Measurements from ENCODE around the gene KRTAP10-1. TPM values are rescaled to one million over a fixed set of nuclear protein-coding genes. Genes with fewer than 3 reads are reported as not detected.
A peak's percentile ranks its signal among the peaks of the same experiment; 100 is the strongest.

The KRTAP10-1 gene
- total and polyA plus RNA-seq, 9 of the 15 experiments (the other 6 are each of a cell fraction or from before 2014, with no cell fraction given): not detected

GRCh38 chr21:44510508-44511218 is 29.3 kb downstream of the KRTAP10-1 start (continued):
- TF ChIP-seq, protein P1, sequence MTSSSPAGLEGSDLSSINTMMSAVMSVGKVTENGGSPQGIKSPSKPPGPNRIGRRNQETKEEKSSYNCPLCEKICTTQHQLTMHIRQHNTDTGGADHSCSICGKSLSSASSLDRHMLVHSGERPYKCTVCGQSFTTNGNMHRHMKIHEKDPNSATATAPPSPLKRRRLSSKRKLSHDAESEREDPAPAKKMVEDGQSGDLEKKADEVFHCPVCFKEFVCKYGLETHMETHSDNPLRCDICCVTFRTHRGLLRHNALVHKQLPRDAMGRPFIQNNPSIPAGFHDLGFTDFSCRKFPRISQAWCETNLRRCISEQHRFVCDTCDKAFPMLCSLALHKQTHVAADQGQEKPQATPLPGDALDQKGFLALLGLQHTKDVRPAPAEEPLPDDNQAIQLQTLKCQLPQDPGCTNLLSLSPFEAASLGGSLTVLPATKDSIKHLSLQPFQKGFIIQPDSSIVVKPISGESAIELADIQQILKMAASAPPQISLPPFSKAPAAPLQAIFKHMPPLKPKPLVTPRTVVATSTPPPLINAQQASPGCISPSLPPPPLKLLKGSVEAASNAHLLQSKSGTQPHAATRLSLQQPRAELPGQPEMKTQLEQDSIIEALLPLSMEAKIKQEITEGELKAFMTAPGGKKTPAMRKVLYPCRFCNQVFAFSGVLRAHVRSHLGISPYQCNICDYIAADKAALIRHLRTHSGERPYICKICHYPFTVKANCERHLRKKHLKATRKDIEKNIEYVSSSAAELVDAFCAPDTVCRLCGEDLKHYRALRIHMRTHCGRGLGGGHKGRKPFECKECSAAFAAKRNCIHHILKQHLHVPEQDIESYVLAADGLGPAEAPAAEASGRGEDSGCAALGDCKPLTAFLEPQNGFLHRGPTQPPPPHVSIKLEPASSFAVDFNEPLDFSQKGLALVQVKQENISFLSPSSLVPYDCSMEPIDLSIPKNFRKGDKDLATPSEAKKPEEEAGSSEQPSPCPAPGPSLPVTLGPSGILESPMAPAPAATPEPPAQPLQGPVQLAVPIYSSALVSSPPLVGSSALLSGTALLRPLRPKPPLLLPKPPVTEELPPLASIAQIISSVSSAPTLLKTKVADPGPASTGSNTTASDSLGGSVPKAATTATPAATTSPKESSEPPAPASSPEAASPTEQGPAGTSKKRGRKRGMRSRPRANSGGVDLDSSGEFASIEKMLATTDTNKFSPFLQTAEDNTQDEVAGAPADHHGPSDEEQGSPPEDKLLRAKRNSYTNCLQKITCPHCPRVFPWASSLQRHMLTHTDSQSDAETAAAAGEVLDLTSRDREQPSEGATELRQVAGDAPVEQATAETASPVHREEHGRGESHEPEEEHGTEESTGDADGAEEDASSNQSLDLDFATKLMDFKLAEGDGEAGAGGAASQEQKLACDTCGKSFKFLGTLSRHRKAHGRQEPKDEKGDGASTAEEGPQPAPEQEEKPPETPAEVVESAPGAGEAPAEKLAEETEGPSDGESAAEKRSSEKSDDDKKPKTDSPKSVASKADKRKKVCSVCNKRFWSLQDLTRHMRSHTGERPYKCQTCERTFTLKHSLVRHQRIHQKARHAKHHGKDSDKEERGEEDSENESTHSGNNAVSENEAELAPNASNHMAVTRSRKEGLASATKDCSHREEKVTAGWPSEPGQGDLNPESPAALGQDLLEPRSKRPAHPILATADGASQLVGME (CRISPR knock-in tag; IDR thresholded peaks at IDR 0.05): 0 out of 2 replicates have a peak, but pooled peaks have one; percentile 14
- no peak for TF ChIP-seq TCFL5 (CRISPR knock-in tag; conservative IDR thresholded peaks at IDR 0.05)
- TF ChIP-seq TFAP4 (CRISPR knock-in tag; IDR thresholded peaks at IDR 0.05; ENCODE audit: borderline replicate concordance): peak; percentile 72; the same call in 1 of the 2 replicates
- no peak for TF ChIP-seq CREB5 (CRISPR knock-in tag; IDR thresholded peaks at IDR 0.05)

All from K562 (cell line).